CD4-positive, CD25-positive, alpha-beta regulatory T cell (primary cell): ENCODE measurements around the gene CHID1. TPM values are rescaled to one million over a fixed set of nuclear protein-coding genes. Genes with fewer than 3 reads are reported as not detected.

Experiments used
- ATAC-seq, 2 donors: fragments of 150-1000 bp; cut with Tn5 transposase; one replicate each; pipeline ENCODE4 v1.10.0; 2021; ENCODE audit warnings: low read depth in 2 of 2, moderate number of reproducible peaks in 2 of 2, moderate library complexity in 1 of 2
- DNase-seq, 3 donors: peaks; one replicate each; pipeline versions ENCODE4 v3.0.0 to v3.0.0-alpha.2; 2012 to 2022; ENCODE audit warnings: mixed read lengths in 1 of 3
- H3K27ac ChIP-seq: one replicate; pipeline ENCODE4 v1.7.0; 2013; ENCODE audit warnings: mild to moderate bottlenecking, low read length; ENCODE audit not compliant: insufficient read depth, poor library complexity, severe bottlenecking
- H3K27me3 ChIP-seq: one replicate; pipeline ENCODE4 v1.7.0; 2013; ENCODE audit warnings: low read length; ENCODE audit not compliant: control insufficient read depth, insufficient read depth
- H3K36me3 ChIP-seq: one replicate; pipeline ENCODE4 v1.7.0; 2013; ENCODE audit warnings: mild to moderate bottlenecking, low read length, moderate library complexity; ENCODE audit not compliant: control insufficient read depth, insufficient read depth
- H3K4me1 ChIP-seq: 2 replicates; pipeline ENCODE4 v1.7.0; 2013; ENCODE audit warnings: mild to moderate bottlenecking, low read length; ENCODE audit not compliant: insufficient read depth, control insufficient read depth, poor library complexity, severe bottlenecking
- H3K4me3 ChIP-seq: one replicate; pipeline ENCODE4 v1.7.0; 2013; ENCODE audit warnings: low read depth, mild to moderate bottlenecking, low read length, moderate library complexity
- H3K9me3 ChIP-seq, 2 experiments: 1 replicate in 1 of 2; 2 replicates in 1 of 2; pipeline ENCODE4 v1.7.0; 2013; ENCODE audit warnings: low read length in 2 of 2, mild to moderate bottlenecking in 1 of 2, moderate library complexity in 1 of 2; ENCODE audit not compliant: control insufficient read depth in 2 of 2
- H3K27ac Mint-ChIP-seq, 3 donors: one replicate each; pipeline ENCODE4 v1.8.0; 2020 to 2022; ENCODE audit warnings: mild to moderate bottlenecking in 3 of 3, mixed read lengths in 3 of 3, moderate library complexity in 2 of 3
- H3K27me3 Mint-ChIP-seq: one replicate; pipeline ENCODE4 v1.8.0; 2022; ENCODE audit warnings: mild to moderate bottlenecking, mixed read lengths
- H3K36me3 Mint-ChIP-seq: one replicate; pipeline ENCODE4 v1.8.0; 2020; ENCODE audit warnings: mixed read lengths
- H3K4me1 Mint-ChIP-seq, 4 donors: one replicate each; pipeline ENCODE4 v1.8.0; 2020 to 2022; ENCODE audit warnings: mixed read lengths in 4 of 4, mild to moderate bottlenecking in 1 of 4
- H3K4me3 Mint-ChIP-seq, 4 donors: one replicate each; pipeline ENCODE4 v1.8.0; 2020 to 2022; ENCODE audit warnings: mild to moderate bottlenecking in 4 of 4, mixed read lengths in 4 of 4, moderate library complexity in 3 of 4
- H3K9me3 Mint-ChIP-seq, 7 donors: one replicate each; pipeline ENCODE4 v1.8.0; 2020 to 2022; ENCODE audit warnings: mixed read lengths in 7 of 7, mild to moderate bottlenecking in 3 of 7, moderate library complexity in 2 of 7
- polyA plus RNA-seq, 4 donors: library from polyadenylated mRNA; unstranded; fragments of 300-500 nt; fragmentation: Illumina TruSeq; gene quantifications; one replicate each; pipeline ENCODE4 v1.2.3, GENCODE V29; 2021
- total RNA-seq: library from RNA; stranded (reverse); gene quantifications from one replicate; pipeline ENCODE4 v1.2.3, GENCODE V29; 2022

The CHID1 gene
- total and polyA plus RNA-seq, 5 donors from 2014 or later = 28.7 to 50.6 (median 46.5) TPM

- peaks cover 14% of the 10 kb centered on the region for H3K36me3 ChIP-seq
- Mint-ChIP-seq H3K36me3 (peaks cover 12% of the 10 kb centered on the region), H3K4me3 (no peak overlapping the region), H3K4me1 (peaks cover 17 to 40% (median 27%) of the 10 kb centered on the region in 4 donors), H3K27me3 (no peaks in the 10 kb centered on the region), H3K9me3 (peaks cover 0 to 4% (median 0%) of the 10 kb centered on the region in 7 donors), H3K27ac (no peak overlapping the region)
- no peak for DNase-seq
- H3K27ac ChIP-seq = no peak overlapping the region
- peaks cover 9 to 15% of the 10 kb centered on the region in 2 experiments for H3K9me3 ChIP-seq
- no peak overlapping the region for H3K4me3 ChIP-seq
- no peak for ATAC-seq
- no peaks in the 10 kb centered on the region for H3K27me3 ChIP-seq
- no peaks in the 10 kb centered on the region for H3K4me1 ChIP-seq
These were observed 42.9 kb upstream of the CHID1 start for GRCh38 chr11:953512-953911.

- Histone ChIP-seq H3K27ac (no peak overlapping the region), H3K4me3 (no peak overlapping the region), H3K27me3 (no peaks in the 10 kb centered on the region), H3K4me1 (no peaks in the 10 kb centered on the region), H3K9me3 (peaks cover 9 to 15% of the 10 kb centered on the region in 2 experiments), H3K36me3 (peaks cover 11% of the 10 kb centered on the region)
- no peak overlapping the region for H3K4me3 Mint-ChIP-seq
- H3K27ac Mint-ChIP-seq = peak overlapping the region in 2 of 3 donors; percentile 73 to 85
- peaks cover 17 to 38% (median 24%) of the 10 kb centered on the region in 4 donors for H3K4me1 Mint-ChIP-seq
- no peaks in the 10 kb centered on the region for H3K27me3 Mint-ChIP-seq
- peaks cover 0 to 7% (median 2%) of the 10 kb centered on the region in 7 donors for H3K9me3 Mint-ChIP-seq
- DNase-seq (no peak), ATAC-seq (no peak)
- peaks cover 14% of the 10 kb centered on the region for H3K36me3 Mint-ChIP-seq
These were observed 42.1 kb upstream of the CHID1 start for GRCh38 chr11:952406-953385.

GRCh38 chr11:951507-951906 lies 40.9 kb upstream of the CHID1 start:
- ATAC-seq (no peak), DNase-seq (no peak)
- Mint-ChIP-seq H3K36me3 (peaks cover 14% of the 10 kb centered on the region), H3K4me3 (no peak overlapping the region), H3K4me1 (peaks cover 17 to 34% (median 21%) of the 10 kb centered on the region in 4 donors), H3K9me3 (peaks cover 0 to 7% (median 2%) of the 10 kb centered on the region in 7 donors), H3K27me3 (no peaks in the 10 kb centered on the region), H3K27ac (peak overlapping the region in 1 of 3 donors; percentile 73)
- H3K36me3 ChIP-seq = peaks cover 16% of the 10 kb centered on the region
- H3K27me3 ChIP-seq = no peaks in the 10 kb centered on the region
- H3K4me3 ChIP-seq = no peak overlapping the region
- H3K9me3 ChIP-seq = peaks cover 9 to 15% of the 10 kb centered on the region in 2 experiments
- no peaks in the 10 kb centered on the region for H3K4me1 ChIP-seq
- no peak overlapping the region for H3K27ac ChIP-seq

- H3K4me3 Mint-ChIP-seq = no peak overlapping the region
- H3K4me1 ChIP-seq = no peaks in the 10 kb centered on the region
- peaks cover 9 to 15% of the 10 kb centered on the region in 2 experiments for H3K9me3 ChIP-seq
- H3K27me3 Mint-ChIP-seq = no peaks in the 10 kb centered on the region
- peaks cover 37% of the 10 kb centered on the region for H3K36me3 ChIP-seq
- H3K27ac Mint-ChIP-seq = no peak overlapping the region
- no peak overlapping the region for H3K27ac ChIP-seq
- H3K27me3 ChIP-seq = no peaks in the 10 kb centered on the region
- ATAC-seq = no peak
- peaks cover 8 to 29% (median 14%) of the 10 kb centered on the region in 4 donors for H3K4me1 Mint-ChIP-seq
- H3K9me3 Mint-ChIP-seq = peaks cover 0 to 7% (median 2%) of the 10 kb centered on the region in 7 donors
- H3K4me3 ChIP-seq = no peak overlapping the region
- H3K36me3 Mint-ChIP-seq = peaks cover 40% of the 10 kb centered on the region
- DNase-seq = no peak
These were observed 37.1 kb upstream of the CHID1 start for GRCh38 chr11:947744-948143.

- H3K27me3 Mint-ChIP-seq = no peaks in the 10 kb centered on the region
- no peak for ATAC-seq
These were observed 35.4 kb upstream of the CHID1 start for GRCh38 chr11:945986-946385.

GRCh38 chr11:944711-945470 lies 34.3 kb upstream of the CHID1 start:
- no peak for ATAC-seq
- H3K9me3 ChIP-seq = peaks cover 7 to 14% of the 10 kb centered on the region in 2 experiments
- no peaks in the 10 kb centered on the region for H3K4me1 ChIP-seq
- H3K36me3 ChIP-seq = peaks cover 38% of the 10 kb centered on the region
- H3K9me3 Mint-ChIP-seq = peaks cover 0 to 7% (median 2%) of the 10 kb centered on the region in 7 donors
- no peak for DNase-seq
- no peak overlapping the region for H3K4me3 ChIP-seq
- no peaks in the 10 kb centered on the region for H3K27me3 ChIP-seq
- H3K4me3 Mint-ChIP-seq = no peak overlapping the region
- peaks cover 18 to 43% (median 30%) of the 10 kb centered on the region in 4 donors for H3K4me1 Mint-ChIP-seq
- no peaks in the 10 kb centered on the region for H3K27me3 Mint-ChIP-seq
- H3K36me3 Mint-ChIP-seq = peaks cover 43% of the 10 kb centered on the region
- no peak overlapping the region for H3K27ac ChIP-seq
- peak overlapping the region in 1 of 3 donors; percentile 63 for H3K27ac Mint-ChIP-seq

More at GRCh38 chr11:945986-946385, 35.4 kb upstream of the CHID1 start:
- H3K4me3 ChIP-seq = no peak overlapping the region
- no peak overlapping the region for H3K27ac ChIP-seq
- H3K9me3 ChIP-seq = peaks cover 9 to 15% of the 10 kb centered on the region in 2 experiments
- Mint-ChIP-seq H3K4me1 (peaks cover 11 to 32% (median 22%) of the 10 kb centered on the region in 4 donors), H3K36me3 (peaks cover 45% of the 10 kb centered on the region), H3K27ac (no peak overlapping the region), H3K9me3 (peaks cover 0 to 7% (median 2%) of the 10 kb centered on the region in 7 donors), H3K4me3 (no peak overlapping the region)
- H3K36me3 ChIP-seq = peaks cover 38% of the 10 kb centered on the region
- no peaks in the 10 kb centered on the region for H3K4me1 ChIP-seq
- DNase-seq = no peak
- no peaks in the 10 kb centered on the region for H3K27me3 ChIP-seq

GRCh38 chr11:942823-943222 lies 32.2 kb upstream of the CHID1 start:
- Mint-ChIP-seq H3K36me3 (peaks cover 36% of the 10 kb centered on the region), H3K27me3 (no peaks in the 10 kb centered on the region), H3K4me3 (no peak overlapping the region), H3K27ac (no peak overlapping the region), H3K9me3 (peaks cover 0 to 1% (median 0%) of the 10 kb centered on the region in 7 donors), H3K4me1 (peaks cover 19 to 55% (median 42%) of the 10 kb centered on the region in 4 donors)
- no peak for DNase-seq
- Histone ChIP-seq H3K27ac (no peak overlapping the region), H3K36me3 (peaks cover 34% of the 10 kb centered on the region), H3K4me3 (no peak overlapping the region), H3K4me1 (no peaks in the 10 kb centered on the region), H3K27me3 (no peaks in the 10 kb centered on the region), H3K9me3 (no peaks in the 10 kb centered on the region)
- no peak for ATAC-seq
